ENCODE measurements around the gene ZRANB2.

The ZRANB2 gene, protein sequence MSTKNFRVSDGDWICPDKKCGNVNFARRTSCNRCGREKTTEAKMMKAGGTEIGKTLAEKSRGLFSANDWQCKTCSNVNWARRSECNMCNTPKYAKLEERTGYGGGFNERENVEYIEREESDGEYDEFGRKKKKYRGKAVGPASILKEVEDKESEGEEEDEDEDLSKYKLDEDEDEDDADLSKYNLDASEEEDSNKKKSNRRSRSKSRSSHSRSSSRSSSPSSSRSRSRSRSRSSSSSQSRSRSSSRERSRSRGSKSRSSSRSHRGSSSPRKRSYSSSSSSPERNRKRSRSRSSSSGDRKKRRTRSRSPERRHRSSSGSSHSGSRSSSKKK

GRCh38 chr1:71080739-71081696 lies at the start of gene ZRANB2:
ZRANB2 (minus strand) TSS chr1:71081035; CDS start chr1:71080995, 40 bp downstream.
- TF ChIP-seq SUZ12 (IDR thresholded peaks at IDR 0.05) (no peak), ZNF384 (IDR thresholded peaks at IDR 0.05) (no peak), ELF4 (IDR thresholded peaks at IDR 0.05) (peak; percentile 87), NFRKB (IDR thresholded peaks at IDR 0.05) (peak; percentile 90), TARDBP (IDR thresholded peaks at IDR 0.05) (no peak), L3MBTL2 (conservative IDR thresholded peaks at IDR 0.05) (0 out of 2 replicates have a peak, but pooled peaks have one; percentile 20)
- peak; percentile 97 for DNase-seq (ENCODE audit: extremely low spot score)
- POLR2A ChIA-PET = interaction anchor here (1.0 to 1.3 kb wide), 2 partner anchors 9 to 10 kb away, joined by 4 read pairs; no protein-coding TSS in a partner anchor
- CTCF ChIA-PET = interaction anchor here (1.0 kb wide), 1 partner anchor 8 kb away, joined by 3 read pairs; no protein-coding TSS in a partner anchor

- POLR2A ChIA-PET = no interaction called here
- DNase-seq (ENCODE audit: extremely low spot score) = no peak
- CTCF ChIA-PET = no interaction called here
- TF ChIP-seq ARNT (IDR thresholded peaks at IDR 0.05) = no peak
- TF ChIP-seq, protein P1, sequence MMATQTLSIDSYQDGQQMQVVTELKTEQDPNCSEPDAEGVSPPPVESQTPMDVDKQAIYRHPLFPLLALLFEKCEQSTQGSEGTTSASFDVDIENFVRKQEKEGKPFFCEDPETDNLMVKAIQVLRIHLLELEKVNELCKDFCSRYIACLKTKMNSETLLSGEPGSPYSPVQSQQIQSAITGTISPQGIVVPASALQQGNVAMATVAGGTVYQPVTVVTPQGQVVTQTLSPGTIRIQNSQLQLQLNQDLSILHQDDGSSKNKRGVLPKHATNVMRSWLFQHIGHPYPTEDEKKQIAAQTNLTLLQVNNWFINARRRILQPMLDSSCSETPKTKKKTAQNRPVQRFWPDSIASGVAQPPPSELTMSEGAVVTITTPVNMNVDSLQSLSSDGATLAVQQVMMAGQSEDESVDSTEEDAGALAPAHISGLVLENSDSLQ (IDR thresholded peaks at IDR 0.05) = no peak
- no peak for TF ChIP-seq BHLHE40 (IDR thresholded peaks at IDR 0.05; ENCODE audit: borderline replicate concordance)
- TF ChIP-seq ZNF384 (IDR thresholded peaks at IDR 0.05) = no peak
- no peak for TF ChIP-seq CTBP1 (IDR thresholded peaks at IDR 0.05; ENCODE audit: borderline replicate concordance)
- TF ChIP-seq NFRKB (IDR thresholded peaks at IDR 0.05) = no peak
- TF ChIP-seq LEF1 (IDR thresholded peaks at IDR 0.05; ENCODE audit: borderline replicate concordance) = no peak
- TF ChIP-seq TARDBP (IDR thresholded peaks at IDR 0.05) = no peak
- TF ChIP-seq SUZ12 (IDR thresholded peaks at IDR 0.05) = no peak
- no peak for TF ChIP-seq FOXK2 (IDR thresholded peaks at IDR 0.05)
- no peak for TF ChIP-seq SP1 (IDR thresholded peaks at IDR 0.05)
- TF ChIP-seq HDGF (IDR thresholded peaks at IDR 0.05; ENCODE audit: borderline replicate concordance) = no peak
- no peak for TF ChIP-seq FOXM1 (IDR thresholded peaks at IDR 0.05; ENCODE audit: borderline replicate concordance)
- no peak for TF ChIP-seq FOXA1 (IDR thresholded peaks at IDR 0.05)
Observed at GRCh38 chr1:71128060-71128459, 47.2 kb upstream of the ZRANB2 start.

- TF ChIP-seq TARDBP (IDR thresholded peaks at IDR 0.05) (no peak), NFRKB (IDR thresholded peaks at IDR 0.05) (no peak), BHLHE40 (IDR thresholded peaks at IDR 0.05; ENCODE audit: borderline replicate concordance) (no peak), L3MBTL2 (conservative IDR thresholded peaks at IDR 0.05) (no peak), ZNF384 (IDR thresholded peaks at IDR 0.05) (no peak), LEF1 (IDR thresholded peaks at IDR 0.05; ENCODE audit: borderline replicate concordance) (no peak), FOXK2 (IDR thresholded peaks at IDR 0.05) (no peak), FOXA1 (IDR thresholded peaks at IDR 0.05) (no peak), ELF4 (IDR thresholded peaks at IDR 0.05) (no peak), SP1 (IDR thresholded peaks at IDR 0.05) (no peak), HDGF (IDR thresholded peaks at IDR 0.05; ENCODE audit: borderline replicate concordance) (no peak), FOXM1 (IDR thresholded peaks at IDR 0.05; ENCODE audit: borderline replicate concordance) (no peak), SUZ12 (IDR thresholded peaks at IDR 0.05) (no peak), CTBP1 (IDR thresholded peaks at IDR 0.05; ENCODE audit: borderline replicate concordance) (no peak), ARNT (IDR thresholded peaks at IDR 0.05) (no peak)
- TF ChIP-seq, protein P1 (IDR thresholded peaks at IDR 0.05) = no peak
- no peak for DNase-seq (ENCODE audit: extremely low spot score)
Observed at GRCh38 chr1:71118086-71118485, 37.3 kb upstream of the ZRANB2 start.

GRCh38 chr1:71116729-71117128 lies 35.9 kb upstream of the ZRANB2 start:
- POLR2A ChIA-PET = no interaction called here
- CTCF ChIA-PET = no interaction called here
- no peak for DNase-seq (ENCODE audit: extremely low spot score)
- TF ChIP-seq, protein P1 (IDR thresholded peaks at IDR 0.05) = no peak
- TF ChIP-seq HDGF (IDR thresholded peaks at IDR 0.05; ENCODE audit: borderline replicate concordance) (no peak), BHLHE40 (IDR thresholded peaks at IDR 0.05; ENCODE audit: borderline replicate concordance) (no peak), ZNF384 (IDR thresholded peaks at IDR 0.05) (no peak), LEF1 (IDR thresholded peaks at IDR 0.05; ENCODE audit: borderline replicate concordance) (no peak), FOXK2 (IDR thresholded peaks at IDR 0.05) (no peak), FOXA1 (IDR thresholded peaks at IDR 0.05) (no peak), NFRKB (IDR thresholded peaks at IDR 0.05) (no peak), SP1 (IDR thresholded peaks at IDR 0.05) (no peak), FOXM1 (IDR thresholded peaks at IDR 0.05; ENCODE audit: borderline replicate concordance) (no peak), ARNT (IDR thresholded peaks at IDR 0.05) (no peak), ELF4 (IDR thresholded peaks at IDR 0.05) (no peak), SUZ12 (IDR thresholded peaks at IDR 0.05) (no peak), TARDBP (IDR thresholded peaks at IDR 0.05) (no peak), CTBP1 (IDR thresholded peaks at IDR 0.05; ENCODE audit: borderline replicate concordance) (no peak), L3MBTL2 (conservative IDR thresholded peaks at IDR 0.05) (no peak)

More at GRCh38 chr1:71118086-71118485, 37.3 kb upstream of the ZRANB2 start:
- POLR2A ChIA-PET = no interaction called here
- CTCF ChIA-PET = no interaction called here

DNA sequence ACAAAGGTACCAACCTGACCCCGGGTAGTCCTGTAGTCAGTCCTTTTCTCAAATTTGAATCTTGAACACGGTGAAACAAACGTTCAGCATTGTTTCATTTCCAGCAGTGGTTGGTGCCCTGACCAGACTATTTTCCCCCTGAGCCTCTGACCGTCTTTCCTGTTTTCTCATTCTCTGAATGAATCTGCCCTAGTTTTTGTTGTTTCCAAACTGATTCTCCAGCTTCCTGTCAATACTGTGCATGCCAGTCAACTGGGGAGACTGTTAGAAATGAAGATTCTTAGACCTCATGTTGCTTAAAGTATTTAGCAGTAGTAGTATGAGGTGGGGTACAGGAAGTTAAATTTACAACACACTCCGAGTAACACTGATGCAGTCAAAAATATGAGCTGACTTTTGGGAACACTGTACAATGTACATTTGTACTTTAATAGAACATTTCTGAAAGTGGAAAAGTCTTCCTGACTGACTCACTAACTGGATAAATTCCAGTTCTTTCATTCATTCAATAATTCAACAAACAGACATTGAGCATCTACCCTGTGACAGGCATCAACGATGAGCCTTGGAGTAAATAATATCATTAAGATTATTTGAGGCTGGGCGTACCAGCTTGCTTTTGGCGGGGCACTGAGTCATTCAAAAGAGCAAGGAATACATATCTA lies 26.0 kb upstream of the ZRANB2 start:
- POLR2A ChIA-PET = no interaction called here
- TF ChIP-seq FOXM1 (IDR thresholded peaks at IDR 0.05; ENCODE audit: borderline replicate concordance) (no peak), ZNF384 (IDR thresholded peaks at IDR 0.05) (no peak), CTBP1 (IDR thresholded peaks at IDR 0.05; ENCODE audit: borderline replicate concordance) (no peak), LEF1 (IDR thresholded peaks at IDR 0.05; ENCODE audit: borderline replicate concordance) (no peak), ELF4 (IDR thresholded peaks at IDR 0.05) (no peak), SUZ12 (IDR thresholded peaks at IDR 0.05) (no peak), BHLHE40 (IDR thresholded peaks at IDR 0.05; ENCODE audit: borderline replicate concordance) (no peak), SP1 (IDR thresholded peaks at IDR 0.05) (no peak), L3MBTL2 (conservative IDR thresholded peaks at IDR 0.05) (no peak), NFRKB (IDR thresholded peaks at IDR 0.05) (no peak), TARDBP (IDR thresholded peaks at IDR 0.05) (no peak), ARNT (IDR thresholded peaks at IDR 0.05) (no peak), FOXK2 (IDR thresholded peaks at IDR 0.05) (no peak), HDGF (IDR thresholded peaks at IDR 0.05; ENCODE audit: borderline replicate concordance) (no peak)
- TF ChIP-seq, protein P1 (IDR thresholded peaks at IDR 0.05) = no peak
- no peak for DNase-seq (ENCODE audit: extremely low spot score)
- CTCF ChIA-PET = no interaction called here
